HG03196 (cell line): ENCODE data around the gene RIBC2.
"Not testable (repeated sequence)": the region's sequence is repeated elsewhere in the genome, so short reads cannot be mapped to it uniquely, and the experiment has no call there.

Experiments used
- ATAC-seq: cut with Tn5 transposase; IDR thresholded peaks from one replicate; pipeline ENCODE4 v1.9.1; 2021; ENCODE audit not compliant: unreplicated experiment

RIBC2 gene

GRCh38 chr22:45424241-45424731 lies 10.8 kb downstream of the RIBC2 start:
- no peak for ATAC-seq

- ATAC-seq: no peak
Measured at GRCh38 chr22:45425101-45425500, 11.6 kb downstream of the RIBC2 start.

GRCh38 chr22:45425531-45426265 lies 12.2 kb downstream of the RIBC2 start:
- ATAC-seq: no peak

- ATAC-seq: no peak
Measured at GRCh38 chr22:45426387-45426786, 12.9 kb downstream of the RIBC2 start.

- ATAC-seq: no peak
Measured at GRCh38 chr22:45427114-45427513, 13.6 kb downstream of the RIBC2 start.

GRCh38 chr22:45428391-45429385 lies 15.2 kb downstream of the RIBC2 start:
- no peak for ATAC-seq

- no peak for ATAC-seq
Measured at GRCh38 chr22:45429424-45429823, 15.9 kb downstream of the RIBC2 start.

- ATAC-seq: no peak
Measured at GRCh38 chr22:45429981-45430775, 16.7 kb downstream of the RIBC2 start.

- no peak for ATAC-seq
Measured at GRCh38 chr22:45430871-45431270, 17.4 kb downstream of the RIBC2 start.

- ATAC-seq: no peak
Measured at GRCh38 chr22:45434981-45435380, 21.5 kb downstream of the RIBC2 start.

- ATAC-seq: no peak
Measured at GRCh38 chr22:45435544-45436139, 22.1 kb downstream of the RIBC2 start.

GRCh38 chr22:45436871-45437517 lies 23.5 kb downstream of the RIBC2 start:
- not testable (repeated sequence) for ATAC-seq

- ATAC-seq: no peak
Measured at GRCh38 chr22:45438336-45438735, 24.8 kb downstream of the RIBC2 start.

- not testable (repeated sequence) for ATAC-seq
Measured at GRCh38 chr22:45440688-45441087, 27.2 kb downstream of the RIBC2 start.

- ATAC-seq: no peak
Measured at GRCh38 chr22:45441138-45441537, 27.6 kb downstream of the RIBC2 start.

GRCh38 chr22:45442116-45442515 lies 28.6 kb downstream of the RIBC2 start:
- no peak for ATAC-seq

GRCh38 chr22:45444168-45444567 lies 30.7 kb downstream of the RIBC2 start:
- no peak for ATAC-seq

GRCh38 chr22:45445031-45445710 lies 31.7 kb downstream of the RIBC2 start:
- ATAC-seq: no peak

- ATAC-seq: no peak
Measured at GRCh38 chr22:45446216-45446615, 32.7 kb downstream of the RIBC2 start.
